ENCODE measurements around the gene DOCK7. TPM values are rescaled to one million over a fixed set of nuclear protein-coding genes. Genes with fewer than 3 reads are reported as not detected.
A peak's percentile ranks its signal among the peaks of the same experiment; 100 is the strongest.

The DOCK7 gene
- total and polyA plus RNA-seq, 2 of the 13 experiments (the other 11 are each of a cell fraction or from before 2014, with no cell fraction given) = 45.7 to 67.2 TPM

- 0 out of 2 replicates have a peak, but pooled peaks have one; percentile 1 for TF ChIP-seq PATZ1 (CRISPR knock-in tag; IDR thresholded peaks at IDR 0.05)
- TF ChIP-seq ATF7-NPFF (CRISPR knock-in tag; IDR thresholded peaks at IDR 0.05; ENCODE audit: low read depth) = 0 out of 2 replicates have a peak, but pooled peaks have one; percentile 11
- peak; percentile 32; the same call in 1 of the 2 replicates for TF ChIP-seq ZNF33A (CRISPR knock-in tag; IDR thresholded peaks at IDR 0.05; ENCODE audit: borderline replicate concordance)
- TF ChIP-seq TAF1 (CRISPR knock-in tag; IDR thresholded peaks at IDR 0.05) = peak; percentile 73
- peak; percentile 58; the same call in 1 of the 2 replicates for TF ChIP-seq NRL (CRISPR knock-in tag; IDR thresholded peaks at IDR 0.05; ENCODE audit: borderline replicate concordance)
- TF ChIP-seq SALL2 (CRISPR knock-in tag; IDR thresholded peaks at IDR 0.05) = no peak
- TF ChIP-seq HBP1 (CRISPR knock-in tag; IDR thresholded peaks at IDR 0.05; ENCODE audit: low read depth) = peak; percentile 17
- 0 out of 2 replicates have a peak, but pooled peaks have one; percentile 40 for TF ChIP-seq SIN3A (IDR thresholded peaks at IDR 0.05; ENCODE audit: borderline replicate concordance, low read depth, low read length)
- TF ChIP-seq NBN (conservative IDR thresholded peaks at IDR 0.05) = no peak
- TF ChIP-seq ZNF766 (CRISPR knock-in tag; IDR thresholded peaks at IDR 0.05; ENCODE audit: borderline replicate concordance) = peak; percentile 63; the same call in 1 of the 2 replicates
- TF ChIP-seq HHEX (CRISPR knock-in tag; IDR thresholded peaks at IDR 0.05) = no peak
- TF ChIP-seq ZBTB10 (CRISPR knock-in tag; IDR thresholded peaks at IDR 0.05; ENCODE audit: borderline replicate concordance) = peak; percentile 21; the same call in 1 of the 2 replicates
- peak; percentile 79; the same call in 1 of the 2 replicates for TF ChIP-seq NCOA1 (CRISPR knock-in tag; IDR thresholded peaks at IDR 0.05)
- TF ChIP-seq MYC (CRISPR knock-in tag; IDR thresholded peaks at IDR 0.05; ENCODE audit: borderline replicate concordance) = peak; percentile 76
- peak; percentile 76; the same call in 1 of the 2 replicates for TF ChIP-seq ZNF792 (CRISPR knock-in tag; IDR thresholded peaks at IDR 0.05)
- 0 out of 4 replicates have a peak, but pooled peaks of 1 of the 2 experiments have one; percentile 39 for TF ChIP-seq KLF16 (CRISPR knock-in tag; IDR thresholded peaks at IDR 0.05)
- TF ChIP-seq HOXA3 (CRISPR knock-in tag; IDR thresholded peaks at IDR 0.05) = peak; percentile 55; the same call in 1 of the 2 replicates
- TF ChIP-seq SP140L (CRISPR knock-in tag; IDR thresholded peaks at IDR 0.05; ENCODE audit: borderline replicate concordance) = no peak
- peak; percentile 83; the same call in 1 of the 2 replicates for TF ChIP-seq ZNF775 (CRISPR knock-in tag; IDR thresholded peaks at IDR 0.05; ENCODE audit: borderline replicate concordance)
Observed at GRCh38 chr1:62436466-62437272, 251.5 kb downstream of the DOCK7 start, which contains the start of gene USP1 (continued).

Data from HepG2 (cell line).